Caco-2 (cell line): Measurements from ENCODE around the gene TUBB1. TPM values are rescaled to one million over a fixed set of nuclear protein-coding genes. Genes with fewer than 3 reads are reported as not detected.

Experiments used
- BruUV-seq: library from RNA; stranded (reverse); fragments of 400-500 nt; replicated peaks from 2 replicates; lab custom pipeline; 2021; lab: Mats Ljungman, UMichigan
- CTCF ChIA-PET: fragments of 300-600 bp; sonication (Branson Sonifier 250); formaldehyde crosslinking; loops from one replicate; lab custom pipeline; 2022; ENCODE audit warnings: antibody characterized with exemption; lab: Charles Lee
- POLR2A ChIA-PET: fragments of 300-600 bp; sonication (Branson Sonifier 250); formaldehyde crosslinking; loops from one replicate; lab custom pipeline; 2022; ENCODE audit warnings: antibody characterized with exemption; lab: Charles Lee
- DNase-seq, 2 experiments: peaks; one replicate each; pipeline versions ENCODE4 v3.0.0 to v3.0.0-alpha.2; 2020 to 2022
- H3K27me3 ChIP-seq: replicated peaks from 2 replicates; pipeline ENCODE4 v1.6.0; 2011; ENCODE audit warnings: low read length; ENCODE audit not compliant: control insufficient read depth, insufficient read depth
- H3K36me3 ChIP-seq: 2 replicates; pipeline ENCODE4 v1.5.1; 2011; ENCODE audit warnings: low read length; ENCODE audit not compliant: control insufficient read depth, insufficient read depth
- H3K4me1 ChIP-seq: fragments of 250-450 bp; sonication (Bioruptor Pico); 2 replicates; pipeline ENCODE4 v1.5.1; 2020; ENCODE audit warnings: mild to moderate bottlenecking
- H3K4me3 ChIP-seq: 2 replicates; pipeline ENCODE4 v1.5.1; 2011; ENCODE audit warnings: low read depth, mild to moderate bottlenecking, control low read depth, low read length
- H3K9me3 ChIP-seq: fragments of 250-450 bp; sonication (Bioruptor Pico); 2 replicates; pipeline ENCODE4 v1.5.1; 2020; ENCODE audit warnings: mild to moderate bottlenecking, moderate library complexity
- H3K27ac Mint-ChIP-seq: one replicate; pipeline ENCODE4 v1.8.0; 2022; ENCODE audit warnings: mixed read lengths; ENCODE audit not compliant: unreplicated experiment
- H3K27me3 Mint-ChIP-seq: one replicate; pipeline ENCODE4 v1.8.0; 2022; ENCODE audit warnings: mixed read lengths; ENCODE audit not compliant: insufficient read depth, unreplicated experiment
- H3K36me3 Mint-ChIP-seq: one replicate; pipeline ENCODE4 v1.8.0; 2022; ENCODE audit warnings: mild to moderate bottlenecking, mixed read lengths; ENCODE audit not compliant: insufficient read depth, unreplicated experiment
- H3K4me1 Mint-ChIP-seq: one replicate; pipeline ENCODE4 v1.8.0; 2022; ENCODE audit warnings: low read depth, mixed read lengths; ENCODE audit not compliant: unreplicated experiment
- H3K4me3 Mint-ChIP-seq: one replicate; pipeline ENCODE4 v1.8.0; 2022; ENCODE audit warnings: mild to moderate bottlenecking, moderate library complexity, mixed read lengths; ENCODE audit not compliant: unreplicated experiment
- H3K9me3 Mint-ChIP-seq: one replicate; pipeline ENCODE4 v1.8.0; 2022; ENCODE audit warnings: mixed read lengths; ENCODE audit not compliant: unreplicated experiment
- intact Hi-C: fragments of 100-400 bp; cut with micrococcal nuclease; formaldehyde crosslinking; loops from one replicate; pipeline ENCODE4 v1.10.0; 2022; ENCODE audit not compliant: unreplicated experiment
- total RNA-seq: library from RNA; stranded (reverse); gene quantifications from 2 replicates; pipeline ENCODE4 v1.2.3, GENCODE V29; 2022
- TF ChIP-seq, protein P1 (sequence below), 2 experiments: fragments of 200-600 bp in 1 of 2; IDR thresholded peaks; 1 replicate in 1 of 2; 2 replicates in 1 of 2; pipeline versions ENCODE4 v1.5.1 to v1.8.0; 2011 to 2022; ENCODE audit warnings: antibody characterized with exemption in 1 of 2, control low read depth in 1 of 2, inconsistent platforms in 1 of 2, low read depth in 1 of 2, low read length in 1 of 2, mild to moderate bottlenecking in 1 of 2, moderate library complexity in 1 of 2; ENCODE audit not compliant: insufficient read depth in 1 of 2, severe bottlenecking in 1 of 2, unreplicated experiment in 1 of 2

TUBB1 gene
- total RNA-seq, 1 experiment from 2014 or later, result 0.18 TPM

DNA sequence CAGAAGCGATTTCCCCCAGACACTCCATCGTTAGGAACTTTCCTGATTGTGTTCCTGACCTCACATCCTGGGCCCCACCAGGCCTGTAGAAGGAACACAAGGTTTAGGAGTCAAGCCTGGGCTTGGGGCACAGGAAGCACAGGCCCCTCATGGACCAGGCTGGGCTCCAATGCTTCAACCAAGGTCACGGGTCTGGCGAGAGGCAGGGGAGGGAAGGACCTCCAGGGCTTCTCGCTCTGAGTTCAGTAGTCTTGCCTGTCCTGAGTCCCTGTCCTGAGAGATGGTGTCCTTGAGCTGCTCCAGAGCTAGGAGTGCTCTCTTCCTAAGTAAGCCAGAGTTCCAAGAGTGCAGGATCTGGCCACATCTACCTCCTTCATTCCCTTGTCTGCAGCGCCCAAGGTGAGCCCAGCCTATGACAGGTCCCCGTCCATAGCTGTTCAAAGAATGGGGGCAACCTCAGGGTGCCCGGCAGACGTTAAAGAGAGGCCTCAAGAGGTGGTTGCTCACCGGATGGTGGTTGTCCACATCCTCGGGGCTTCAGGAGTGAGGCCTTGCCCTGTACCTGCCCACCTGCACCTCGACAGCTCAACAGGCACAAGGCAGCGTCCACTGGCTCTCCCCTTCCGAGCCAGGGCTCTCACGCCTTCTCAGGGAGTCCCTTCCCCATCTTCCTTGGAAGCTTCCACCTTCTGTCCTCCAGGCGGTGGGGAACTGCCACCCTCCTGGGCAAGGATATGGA, 1.6 kb upstream of the TUBB1 start:
- no peak for DNase-seq
- H3K36me3 ChIP-seq, result no peaks in the 10 kb centered on the region; the same call in 1 of the 2 replicates
- H3K4me3 ChIP-seq, result no peak overlapping the region
- Mint-ChIP-seq H3K9me3 (no peaks in the 10 kb centered on the region), H3K4me3 (no peak overlapping the region), H3K27me3 (no peaks in the 10 kb centered on the region), H3K27ac (peak overlapping the region; percentile 24), H3K36me3 (peaks cover 18% of the 10 kb centered on the region), H3K4me1 (peaks cover 24% of the 10 kb centered on the region)
- ChIA-PET POLR2A (interaction anchor here (0.7 to 4.0 kb wide), 2 partner anchors 14 to 70 kb away, joined by 5 to 19 read pairs; partner anchors contain the start of gene ATP5F1E), CTCF (interaction anchor here (1.5 kb wide), 1 partner anchor 147 kb away, joined by 4 read pairs; no protein-coding TSS in a partner anchor)
- H3K27me3 ChIP-seq, result no peaks in the 10 kb centered on the region
- H3K9me3 ChIP-seq, result no peaks in the 10 kb centered on the region
- intact Hi-C loops, result no loop called here
- TF ChIP-seq, protein P1, sequence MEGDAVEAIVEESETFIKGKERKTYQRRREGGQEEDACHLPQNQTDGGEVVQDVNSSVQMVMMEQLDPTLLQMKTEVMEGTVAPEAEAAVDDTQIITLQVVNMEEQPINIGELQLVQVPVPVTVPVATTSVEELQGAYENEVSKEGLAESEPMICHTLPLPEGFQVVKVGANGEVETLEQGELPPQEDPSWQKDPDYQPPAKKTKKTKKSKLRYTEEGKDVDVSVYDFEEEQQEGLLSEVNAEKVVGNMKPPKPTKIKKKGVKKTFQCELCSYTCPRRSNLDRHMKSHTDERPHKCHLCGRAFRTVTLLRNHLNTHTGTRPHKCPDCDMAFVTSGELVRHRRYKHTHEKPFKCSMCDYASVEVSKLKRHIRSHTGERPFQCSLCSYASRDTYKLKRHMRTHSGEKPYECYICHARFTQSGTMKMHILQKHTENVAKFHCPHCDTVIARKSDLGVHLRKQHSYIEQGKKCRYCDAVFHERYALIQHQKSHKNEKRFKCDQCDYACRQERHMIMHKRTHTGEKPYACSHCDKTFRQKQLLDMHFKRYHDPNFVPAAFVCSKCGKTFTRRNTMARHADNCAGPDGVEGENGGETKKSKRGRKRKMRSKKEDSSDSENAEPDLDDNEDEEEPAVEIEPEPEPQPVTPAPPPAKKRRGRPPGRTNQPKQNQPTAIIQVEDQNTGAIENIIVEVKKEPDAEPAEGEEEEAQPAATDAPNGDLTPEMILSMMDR (IDR thresholded peaks at IDR 0.05; ENCODE audit: insufficient read depth in 1 of 2, low read depth in 1 of 2, low read length in 1 of 2, severe bottlenecking in 1 of 2, unreplicated experiment in 1 of 2), result no peak
- peaks cover 17% of the 10 kb centered on the region for H3K4me1 ChIP-seq
- BruUV-seq, result no TSS peak

GRCh38 chr20:59018817-59019216, 412 bp upstream of the TUBB1 start:
- Mint-ChIP-seq H3K9me3 (no peaks in the 10 kb centered on the region), H3K4me1 (peaks cover 14% of the 10 kb centered on the region), H3K36me3 (peaks cover 29% of the 10 kb centered on the region), H3K4me3 (no peak overlapping the region), H3K27me3 (no peaks in the 10 kb centered on the region), H3K27ac (no peak overlapping the region)
- POLR2A ChIA-PET, result interaction anchor here (1.1 to 4.0 kb wide), 2 partner anchors 13 kb away, joined by 12 to 19 read pairs; partner anchors contain the start of gene ATP5F1E
- DNase-seq, result no peak
- TF ChIP-seq, protein P1 (IDR thresholded peaks at IDR 0.05; ENCODE audit: insufficient read depth in 1 of 2, low read depth in 1 of 2, low read length in 1 of 2, severe bottlenecking in 1 of 2, unreplicated experiment in 1 of 2), result no peak
- CTCF ChIA-PET, result no interaction called here
- Histone ChIP-seq H3K4me1 (peaks cover 17% of the 10 kb centered on the region), H3K36me3 (peaks cover 3% of the 10 kb centered on the region; the same call in 1 of the 2 replicates), H3K9me3 (no peaks in the 10 kb centered on the region), H3K27me3 (no peaks in the 10 kb centered on the region), H3K4me3 (no peak overlapping the region)
- BruUV-seq, result no TSS peak
- intact Hi-C loops, result no loop called here

DNA sequence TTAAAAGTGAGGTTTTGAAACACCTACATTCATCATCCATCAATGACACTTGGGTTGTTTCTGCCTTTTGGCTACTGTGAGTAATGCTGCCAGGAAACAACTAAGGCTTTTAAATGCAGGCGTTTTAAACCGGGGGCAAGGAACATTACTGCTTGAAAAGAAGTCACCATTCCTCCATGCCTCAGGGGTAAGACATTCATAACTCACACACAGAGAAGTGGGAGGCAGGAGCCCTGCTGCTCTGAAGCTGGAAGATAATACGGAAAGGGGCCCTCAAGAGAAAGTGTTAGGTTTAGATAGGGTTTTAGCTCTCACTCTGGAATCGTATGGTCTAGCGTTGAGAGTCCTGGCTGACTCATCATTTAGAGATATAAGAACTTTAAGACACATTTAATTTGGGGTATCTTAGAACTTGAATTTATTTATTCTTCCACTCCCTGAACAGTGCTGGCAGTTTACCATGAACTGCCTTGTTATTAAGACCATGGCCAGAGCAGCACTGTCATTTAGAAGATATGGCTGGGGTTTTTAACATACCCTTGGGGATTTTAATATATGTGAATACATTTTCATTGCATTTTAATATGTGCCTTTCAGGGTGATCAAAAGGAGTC, 1.8 kb downstream of the TUBB1 start:
- H3K9me3 Mint-ChIP-seq, result no peaks in the 10 kb centered on the region
- TF ChIP-seq, protein P1 (IDR thresholded peaks at IDR 0.05; ENCODE audit: insufficient read depth in 1 of 2, low read depth in 1 of 2, low read length in 1 of 2, severe bottlenecking in 1 of 2, unreplicated experiment in 1 of 2), result no peak
- peaks cover 14% of the 10 kb centered on the region for H3K4me1 Mint-ChIP-seq
- peaks cover 13% of the 10 kb centered on the region for H3K4me1 ChIP-seq
- POLR2A ChIA-PET, result no interaction called here
- H3K27me3 Mint-ChIP-seq, result no peaks in the 10 kb centered on the region
- H3K36me3 ChIP-seq, result peaks cover 5% of the 10 kb centered on the region; the same call in 1 of the 2 replicates
- intact Hi-C loops, result no loop called here
- DNase-seq, result no peak
- no peak overlapping the region for H3K4me3 Mint-ChIP-seq
- H3K36me3 Mint-ChIP-seq, result peaks cover 52% of the 10 kb centered on the region
- H3K4me3 ChIP-seq, result no peak overlapping the region
- H3K27ac Mint-ChIP-seq, result no peak overlapping the region
- CTCF ChIA-PET, result no interaction called here
- BruUV-seq, result no TSS peak
- H3K27me3 ChIP-seq, result no peaks in the 10 kb centered on the region
- H3K9me3 ChIP-seq, result no peaks in the 10 kb centered on the region
